SK-N-MC (cell line): ENCODE data around the gene TET1.

Source experiments
- EZH2 ChIP-seq: fragments of 200-600 bp; sonication (generic); IDR thresholded peaks from one replicate; pipeline ENCODE4 v1.6.1; 2017; ENCODE audit warnings: antibody characterized with exemption
- POLR2AphosphoS5 ChIP-seq: IDR thresholded peaks from 2 replicates; pipeline ENCODE4 v1.6.1; 2012; ENCODE audit warnings: mild to moderate bottlenecking, low read depth, low read length, borderline replicate concordance

DNA sequence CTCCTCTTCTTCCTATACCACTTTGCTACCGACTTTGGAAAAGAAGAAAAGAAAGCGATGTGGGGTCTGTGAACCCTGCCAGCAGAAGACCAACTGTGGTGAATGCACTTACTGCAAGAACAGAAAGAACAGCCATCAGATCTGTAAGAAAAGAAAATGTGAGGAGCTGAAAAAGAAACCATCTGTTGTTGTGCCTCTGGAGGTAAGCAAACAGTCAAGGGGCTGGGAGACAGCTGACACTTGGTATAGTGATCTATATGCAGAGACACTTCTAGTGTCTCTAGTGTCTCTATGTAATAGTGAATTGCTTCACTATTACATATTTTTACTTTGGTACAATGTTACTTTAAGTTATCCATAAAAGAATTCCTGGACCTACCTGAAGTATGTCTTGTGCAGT, 13.9 kb downstream of the TET1 start:
- TF ChIP-seq POLR2AphosphoS5 (no peak), EZH2 (no peak)
